HG03354 (cell line): ENCODE data around the gene GALR2.

Experiments
- ATAC-seq: cut with Tn5 transposase; IDR thresholded peaks from one replicate; pipeline ENCODE4 v1.9.1; 2021; ENCODE audit warnings: mild to moderate bottlenecking; ENCODE audit not compliant: unreplicated experiment, poor library complexity, severe bottlenecking

GALR2 gene

GRCh38 chr17:76123191-76123499 lies 48.6 kb downstream of the GALR2 start:
- no peak for ATAC-seq

GRCh38 chr17:76123749-76124581 lies 49.4 kb downstream of the GALR2 start:
- ATAC-seq = no peak

GRCh38 chr17:76124582-76125390 lies 50.2 kb downstream of the GALR2 start:
- no peak for ATAC-seq

- no peak for ATAC-seq
These were observed 50.8 kb downstream of the GALR2 start for GRCh38 chr17:76125391-76125675.

GRCh38 chr17:76125922-76126321 lies 51.3 kb downstream of the GALR2 start:
- ATAC-seq = no peak
